Trophoblast cell (in vitro differentiated cells and primary cell): ENCODE data around the gene HIPK2.
A peak's percentile ranks its signal among the peaks of the same experiment; 100 is the strongest.

ENCODE experiments used
- DNase-seq, 2 donors: peaks; one replicate each; pipeline ENCODE4 v3.0.0-alpha.2; 2016
- H2AFZ ChIP-seq: 2 replicates; pipeline ENCODE4 v1.6.1; 2013; ENCODE audit warnings: low read length, moderate library complexity, mild to moderate bottlenecking; ENCODE audit not compliant: insufficient read depth, poor library complexity
- H2AK5ac ChIP-seq: 2 replicates; pipeline ENCODE4 v1.6.1; 2013; ENCODE audit warnings: mild to moderate bottlenecking, low read length
- H2BK120ac ChIP-seq: 2 replicates; pipeline ENCODE4 v1.6.1; 2013; ENCODE audit warnings: low read length, mild to moderate bottlenecking, moderate library complexity; ENCODE audit not compliant: insufficient read depth, poor library complexity
- H2BK12ac ChIP-seq: 2 replicates; pipeline ENCODE4 v1.6.1; 2013; ENCODE audit warnings: mild to moderate bottlenecking, low read length, moderate library complexity
- H2BK5ac ChIP-seq: 2 replicates; pipeline ENCODE4 v1.6.1; 2013; ENCODE audit warnings: low read length, low read depth, moderate library complexity, mild to moderate bottlenecking; ENCODE audit not compliant: poor library complexity
- H3K14ac ChIP-seq: 2 replicates; pipeline ENCODE4 v1.6.1; 2013; ENCODE audit warnings: mild to moderate bottlenecking, low read length
- H3K18ac ChIP-seq: 2 replicates; pipeline ENCODE4 v1.6.1; 2013; ENCODE audit warnings: mild to moderate bottlenecking, low read length
- H3K23ac ChIP-seq: 2 replicates; pipeline ENCODE4 v1.6.1; 2013; ENCODE audit warnings: low read length
- H3K27ac ChIP-seq: 2 replicates; pipeline ENCODE4 v1.5.1; 2013; ENCODE audit warnings: low read depth, mild to moderate bottlenecking, inconsistent platforms, low read length, moderate library complexity
- H3K27me3 ChIP-seq: 2 replicates; pipeline ENCODE4 v1.6.1; 2013; ENCODE audit warnings: inconsistent platforms, mild to moderate bottlenecking, low read length, moderate library complexity; ENCODE audit not compliant: insufficient read depth
- H3K36me3 ChIP-seq, 2 experiments: 1 replicate in 1 of 2; 2 replicates in 1 of 2; pipeline ENCODE4 v1.6.1; 2013; ENCODE audit warnings: low read length in 2 of 2, mild to moderate bottlenecking in 2 of 2, moderate library complexity in 1 of 2; ENCODE audit not compliant: insufficient read depth in 2 of 2, control insufficient read depth in 1 of 2
- H3K4ac ChIP-seq: 2 replicates; pipeline ENCODE4 v1.6.1; 2013; ENCODE audit warnings: low read depth, mild to moderate bottlenecking, low read length, moderate library complexity
- H3K4me1 ChIP-seq, 2 experiments: 1 replicate in 1 of 2; 2 replicates in 1 of 2; pipeline ENCODE4 v1.6.1; 2013; ENCODE audit warnings: low read length in 2 of 2, mild to moderate bottlenecking in 2 of 2, moderate library complexity in 1 of 2; ENCODE audit not compliant: insufficient read depth in 2 of 2, control insufficient read depth in 1 of 2
- H3K4me2 ChIP-seq: 2 replicates; pipeline ENCODE4 v1.6.1; 2013; ENCODE audit warnings: inconsistent platforms, mild to moderate bottlenecking, low read length, moderate library complexity
- H3K4me3 ChIP-seq: 2 replicates; pipeline ENCODE4 v1.5.1; 2013; ENCODE audit warnings: mild to moderate bottlenecking, low read depth, low read length, inconsistent platforms
- H3K79me1 ChIP-seq: one replicate; pipeline ENCODE4 v1.6.1; 2013; ENCODE audit warnings: low read length
- H3K79me2 ChIP-seq: 2 replicates; pipeline ENCODE4 v1.6.1; 2013; ENCODE audit warnings: low read length, mild to moderate bottlenecking; ENCODE audit not compliant: control insufficient read depth, insufficient read depth, poor library complexity
- H3K9ac ChIP-seq: 2 replicates; pipeline ENCODE4 v1.6.1; 2013; ENCODE audit warnings: mild to moderate bottlenecking, low read length
- H3K9me3 ChIP-seq: 2 replicates; pipeline ENCODE4 v1.6.1; 2013; ENCODE audit warnings: low read depth, mild to moderate bottlenecking, control low read depth, inconsistent platforms, low read length; ENCODE audit not compliant: insufficient read depth
- H4K12ac ChIP-seq: 2 replicates; pipeline ENCODE4 v1.6.1; 2013; ENCODE audit warnings: low read depth, mild to moderate bottlenecking, low read length, moderate library complexity
- H4K8ac ChIP-seq: 2 replicates; pipeline ENCODE4 v1.6.1; 2013; ENCODE audit warnings: low read depth, mild to moderate bottlenecking, low read length, moderate library complexity
- H4K91ac ChIP-seq: one replicate; pipeline ENCODE4 v1.6.1; 2013; ENCODE audit warnings: low read depth, mild to moderate bottlenecking, low read length, moderate library complexity
- WGBS: extraction: QIAGEN DNeasy Blood & Tissue Kit; methylation state at CpG from one replicate; pipeline ENCODE4 v1.1.7; 2013; ENCODE audit warnings: missing lambda C conversion rate; ENCODE audit not compliant: insufficient read length, insufficient coverage; ENCODE audit errors: extremely low coverage; 5-methylcytosine and 5-hydroxymethylcytosine counted together

HIPK2 gene

DNA sequence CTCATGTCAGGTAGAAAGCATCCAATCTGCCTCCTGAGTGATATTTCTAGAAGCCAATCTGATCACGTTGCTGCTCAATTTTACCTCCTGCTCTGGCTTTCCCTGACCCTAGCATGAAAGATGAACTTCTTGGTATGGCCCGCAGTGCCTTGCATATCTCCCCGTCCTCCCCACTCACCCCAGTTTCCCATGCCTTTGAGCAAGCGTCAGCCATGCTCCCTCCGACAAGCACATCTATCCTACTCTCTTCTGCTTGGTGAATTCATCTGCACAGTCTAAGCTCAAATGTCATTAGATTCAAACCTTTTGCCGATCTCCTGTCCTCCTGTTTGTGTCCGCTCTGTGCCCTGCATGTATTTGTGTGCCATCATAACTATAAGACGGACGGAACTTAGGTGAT is 45.1 kb upstream of the HIPK2 start:
- WGBS = no CpG with 5 or more reads among the region's 9 CpGs
- Histone ChIP-seq H3K4me2 (no peak overlapping the region), H2BK5ac (no peak overlapping the region), H3K18ac (no peak overlapping the region), H3K14ac (no peak overlapping the region), H2AFZ (no peak overlapping the region), H3K36me3 (no peaks in the 10 kb centered on the region), H3K27me3 (no peaks in the 10 kb centered on the region), H4K91ac (no peak overlapping the region), H3K23ac (no peak overlapping the region), H3K4me3 (no peak overlapping the region), H4K12ac (no peak overlapping the region), H3K27ac (no peak overlapping the region), H2BK12ac (no peak overlapping the region), H4K8ac (no peak overlapping the region), H3K9ac (no peak overlapping the region), H2AK5ac (no peak overlapping the region), H3K9me3 (no peaks in the 10 kb centered on the region), H3K4me1 (no peaks in the 10 kb centered on the region), H3K79me1 (no peaks in the 10 kb centered on the region), H3K79me2 (no peaks in the 10 kb centered on the region), H3K4ac (no peak overlapping the region), H2BK120ac (no peak overlapping the region)
- no peak for DNase-seq

- WGBS = no CpG with 5 or more reads among the region's 14 CpGs
- Histone ChIP-seq H3K27ac (no peak overlapping the region), H3K79me2 (no peaks in the 10 kb centered on the region), H3K9me3 (peaks cover 3% of the 10 kb centered on the region), H3K18ac (no peak overlapping the region), H2BK12ac (no peak overlapping the region), H3K4me3 (no peak overlapping the region), H2BK5ac (no peak overlapping the region), H3K36me3 (no peaks in the 10 kb centered on the region), H3K4ac (no peak overlapping the region), H4K12ac (no peak overlapping the region), H3K4me1 (no peaks in the 10 kb centered on the region), H2AK5ac (no peak overlapping the region), H2AFZ (no peak overlapping the region), H3K27me3 (no peaks in the 10 kb centered on the region), H3K79me1 (no peaks in the 10 kb centered on the region), H3K14ac (no peak overlapping the region), H4K91ac (no peak overlapping the region), H3K23ac (no peak overlapping the region), H4K8ac (no peak overlapping the region), H2BK120ac (no peak overlapping the region), H3K9ac (no peak overlapping the region), H3K4me2 (no peak overlapping the region)
- no peak for DNase-seq
Measured at GRCh38 chr7:139821349-139822105, 43.7 kb upstream of the HIPK2 start.

DNA sequence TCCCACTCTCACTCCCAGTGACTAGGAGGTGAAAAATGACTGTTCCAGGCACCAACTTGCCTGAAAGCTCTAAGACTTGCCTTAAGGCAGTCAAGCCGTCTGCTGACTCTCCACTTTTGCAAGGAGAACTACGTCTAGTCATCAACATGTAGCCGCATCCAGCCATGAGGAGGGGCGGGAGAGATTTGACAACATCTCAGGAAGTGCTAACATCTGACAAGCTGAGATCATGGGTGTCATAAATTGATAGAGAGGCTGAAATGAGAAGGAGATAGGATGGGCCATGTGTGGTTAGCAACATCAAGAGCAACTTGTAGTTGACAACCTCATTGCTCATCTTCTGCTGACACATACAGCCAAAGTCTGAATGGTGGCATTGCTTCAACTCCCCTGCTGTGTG is 42.3 kb upstream of the HIPK2 start:
- Histone ChIP-seq H2AFZ (no peak overlapping the region), H3K14ac (no peak overlapping the region), H2AK5ac (no peak overlapping the region), H3K79me1 (no peaks in the 10 kb centered on the region), H3K79me2 (no peaks in the 10 kb centered on the region), H3K27me3 (no peaks in the 10 kb centered on the region), H3K36me3 (no peaks in the 10 kb centered on the region), H2BK5ac (no peak overlapping the region), H2BK120ac (no peak overlapping the region), H3K4ac (no peak overlapping the region), H4K8ac (no peak overlapping the region), H4K12ac (no peak overlapping the region), H3K23ac (no peak overlapping the region), H3K4me3 (no peak overlapping the region), H3K9ac (no peak overlapping the region), H3K27ac (no peak overlapping the region), H4K91ac (no peak overlapping the region), H3K4me1 (no peaks in the 10 kb centered on the region), H3K18ac (no peak overlapping the region), H2BK12ac (no peak overlapping the region), H3K4me2 (no peak overlapping the region), H3K9me3 (peaks cover 3% of the 10 kb centered on the region)
- WGBS = no CpG with 5 or more reads among the region's 4 CpGs
- peak in 1 of 2 donors; percentile 3 for DNase-seq

- Histone ChIP-seq H3K9ac (no peak overlapping the region), H3K14ac (no peak overlapping the region), H3K4me2 (no peak overlapping the region), H3K27ac (no peak overlapping the region), H3K4me1 (no peaks in the 10 kb centered on the region), H3K27me3 (no peaks in the 10 kb centered on the region), H3K18ac (no peak overlapping the region), H3K36me3 (no peaks in the 10 kb centered on the region), H2AFZ (no peak overlapping the region), H3K79me2 (no peaks in the 10 kb centered on the region), H2BK12ac (no peak overlapping the region), H4K8ac (no peak overlapping the region), H2AK5ac (no peak overlapping the region), H4K12ac (no peak overlapping the region), H3K9me3 (peaks cover 3% of the 10 kb centered on the region), H4K91ac (no peak overlapping the region), H2BK120ac (no peak overlapping the region), H2BK5ac (no peak overlapping the region), H3K4ac (no peak overlapping the region), H3K4me3 (no peak overlapping the region), H3K23ac (no peak overlapping the region), H3K79me1 (no peaks in the 10 kb centered on the region)
- DNase-seq = no peak
- no CpG with 5 or more reads among the region's 10 CpGs for WGBS
Measured at GRCh38 chr7:139817249-139817648, 39.5 kb upstream of the HIPK2 start.
